H1 (cell line): ENCODE measurements around the gene TOMM6. TPM values are rescaled to one million over a fixed set of nuclear protein-coding genes. Genes with fewer than 3 reads are reported as not detected.

Experiments
- CTCF ChIA-PET: fragments of 300-600 bp; sonication (Branson Sonifier 250); formaldehyde crosslinking; loops from one replicate; lab custom pipeline; 2021; ENCODE audit not compliant: partially characterized antibody; lab: Charles Lee
- POLR2A ChIA-PET: fragments of 300-600 bp; sonication (Branson Sonifier 250); formaldehyde crosslinking; loops from one replicate; lab custom pipeline; 2021; ENCODE audit warnings: inconsistent platforms; ENCODE audit not compliant: partially characterized antibody; lab: Charles Lee
- DNase-seq, 2 experiments: peaks; one replicate each; pipeline versions ENCODE4 v3.0.0 to v3.0.0-alpha.2; 2010 to 2022; ENCODE audit warnings: low spot score in 2 of 2, low read depth in 1 of 2, mixed read lengths in 1 of 2
- FAIRE-seq: peaks from 2 replicates; lab custom pipeline; 2011; peaks lifted over from hg19 to GRCh38; lab: Jason Lieb, UNC
- H2AFZ ChIP-seq: 2 replicates; pipeline ENCODE4 v1.8.1; 2012; ENCODE audit warnings: low read length, inconsistent platforms
- H2AK5ac ChIP-seq: 2 replicates; pipeline ENCODE4 v1.6.1; 2013; ENCODE audit warnings: low read depth, low read length
- H2BK120ac ChIP-seq: replicated peaks from 2 replicates; pipeline ENCODE3; 2013; ENCODE audit warnings: low read depth, low read length, inconsistent platforms
- H2BK12ac ChIP-seq: 2 replicates; pipeline ENCODE4 v1.6.1; 2013; ENCODE audit warnings: low read depth, low read length
- H2BK15ac ChIP-seq: 2 replicates; pipeline ENCODE4 v1.6.1; 2013; ENCODE audit warnings: low read length
- H2BK20ac ChIP-seq: 2 replicates; pipeline ENCODE4 v1.6.1; 2013; ENCODE audit warnings: low read length
- H2BK5ac ChIP-seq: 2 replicates; pipeline ENCODE4 v1.6.1; 2013; ENCODE audit warnings: low read depth, low read length
- H3K14ac ChIP-seq: 2 replicates; pipeline ENCODE4 v1.6.1; 2013; ENCODE audit warnings: inconsistent platforms; ENCODE audit not compliant: insufficient read length
- H3K18ac ChIP-seq: 2 replicates; pipeline ENCODE4 v1.6.1; 2013; ENCODE audit warnings: low read length; ENCODE audit errors: extremely low read depth
- H3K23ac ChIP-seq: 2 replicates; pipeline ENCODE4 v1.6.1; 2013; ENCODE audit warnings: inconsistent platforms; ENCODE audit not compliant: insufficient read length
- H3K23me2 ChIP-seq: 2 replicates; pipeline ENCODE4 v1.6.1; 2013; ENCODE audit warnings: low read depth, low read length
- H3K27ac ChIP-seq: 2 replicates; pipeline ENCODE4 v1.6.1; 2011; ENCODE audit warnings: low read depth, low read length, inconsistent platforms
- H3K27me3 ChIP-seq, 4 experiments: replicated peaks in 1 of 4; 1 replicate in 1 of 4; 2 replicates in 3 of 4; pipeline versions ENCODE4 v1.6.1 to v1.8.1; 2011 to 2013; ENCODE audit warnings: low read length in 3 of 4, mild to moderate bottlenecking in 3 of 4, inconsistent platforms in 2 of 4, mixed read lengths in 2 of 4, moderate library complexity in 1 of 4; ENCODE audit not compliant: control insufficient read depth in 3 of 4, insufficient read depth in 3 of 4; ENCODE audit errors: extremely low read depth in 1 of 4
- H3K36me3 ChIP-seq, 4 experiments: 2 replicates each; pipeline versions ENCODE4 v1.6.1 to v1.8.1; 2011 to 2013; ENCODE audit warnings: mild to moderate bottlenecking in 4 of 4, low read length in 3 of 4, moderate library complexity in 2 of 4, control low read depth in 1 of 4, inconsistent platforms in 1 of 4; ENCODE audit not compliant: insufficient read depth in 4 of 4, control insufficient read depth in 2 of 4
- H3K4ac ChIP-seq: replicated peaks from 2 replicates; pipeline ENCODE3; 2013; ENCODE audit warnings: low read length, low read depth, mixed read lengths, inconsistent platforms; ENCODE audit not compliant: insufficient read length
- H3K4me1 ChIP-seq, 4 experiments: replicated peaks in 1 of 4; 1 replicate in 1 of 4; 2 replicates in 3 of 4; pipeline versions ENCODE4 v1.6.1 to v1.8.1; 2011 to 2013; ENCODE audit warnings: low read length in 3 of 4, inconsistent platforms in 2 of 4, mixed read lengths in 1 of 4; ENCODE audit not compliant: insufficient read depth in 4 of 4, control insufficient read depth in 3 of 4
- H3K4me2 ChIP-seq, 2 experiments: 2 replicates each; pipeline versions ENCODE4 v1.6.1 to v1.8.1; 2011 to 2013; ENCODE audit warnings: low read depth in 2 of 2, low read length in 2 of 2, control low read depth in 1 of 2, inconsistent platforms in 1 of 2, mild to moderate bottlenecking in 1 of 2; ENCODE audit not compliant: insufficient read depth in 1 of 2
- H3K4me3 ChIP-seq, 4 experiments: fragments of 200-600, 300-600 bp in 1 of 4; sonication (generic), shearing (Covaris generic), sonication (Bioruptor Twin) in 1 of 4; 2 replicates each; pipeline versions ENCODE4 v1.5.1 to v1.8.1; 2011 to 2016; ENCODE audit warnings: low read length in 4 of 4, low read depth in 3 of 4, control low read depth in 2 of 4, inconsistent platforms in 2 of 4, mild to moderate bottlenecking in 2 of 4, mixed read lengths in 1 of 4, moderate library complexity in 1 of 4; ENCODE audit not compliant: insufficient read depth in 2 of 4; ENCODE audit errors: extremely low read depth in 1 of 4
- H3K56ac ChIP-seq: replicated peaks from 2 replicates; pipeline ENCODE3; 2013; ENCODE audit warnings: low read depth, mild to moderate bottlenecking, mixed read lengths, low read length, inconsistent platforms; ENCODE audit not compliant: insufficient read length
- H3K79me1 ChIP-seq: 2 replicates; pipeline ENCODE4 v1.6.1; 2013; ENCODE audit warnings: low read depth, low read length, control low read depth
- H3K79me2 ChIP-seq, 2 experiments: 2 replicates each; pipeline versions ENCODE4 v1.6.1 to v1.8.1; 2012 to 2013; ENCODE audit warnings: low read length in 2 of 2, mild to moderate bottlenecking in 2 of 2, inconsistent platforms in 1 of 2; ENCODE audit not compliant: insufficient read depth in 2 of 2, control insufficient read depth in 1 of 2
- H3K9ac ChIP-seq, 4 experiments: replicated peaks in 1 of 4; 1 replicate in 1 of 4; 2 replicates in 3 of 4; pipeline versions ENCODE4 v1.6.1 to v1.8.1; 2011 to 2013; ENCODE audit warnings: low read depth in 3 of 4, low read length in 3 of 4, control low read depth in 2 of 4, mild to moderate bottlenecking in 2 of 4, moderate library complexity in 2 of 4, inconsistent platforms in 1 of 4; ENCODE audit errors: extremely low read depth in 1 of 4
- H3K9me3 ChIP-seq, 2 experiments: 2 replicates each; pipeline versions ENCODE4 v1.6.1 to v1.8.1; 2012 to 2013; ENCODE audit warnings: mild to moderate bottlenecking in 2 of 2, moderate library complexity in 2 of 2, control low read depth in 1 of 2, inconsistent platforms in 1 of 2, low read depth in 1 of 2, low read length in 1 of 2, mixed read lengths in 1 of 2; ENCODE audit not compliant: insufficient read depth in 2 of 2
- H4K20me1 ChIP-seq, 2 experiments: replicated peaks in 1 of 2; 2 replicates each; pipeline versions ENCODE3 to v1.8.1; 2011 to 2013; ENCODE audit warnings: inconsistent platforms in 2 of 2, low read length in 2 of 2, mild to moderate bottlenecking in 1 of 2; ENCODE audit not compliant: insufficient read depth in 2 of 2, control insufficient read depth in 1 of 2
- H4K5ac ChIP-seq: 2 replicates; pipeline ENCODE4 v1.6.1; 2013; ENCODE audit warnings: low read length, low read depth, mixed read lengths, inconsistent platforms; ENCODE audit not compliant: insufficient read length
- H4K8ac ChIP-seq: 2 replicates; pipeline ENCODE4 v1.8.0; 2013; ENCODE audit warnings: mild to moderate bottlenecking, moderate library complexity, low read length, inconsistent platforms; ENCODE audit not compliant: insufficient read depth; ENCODE audit errors: extremely low read depth
- H4K91ac ChIP-seq: replicated peaks from 2 replicates; pipeline ENCODE3; 2013; ENCODE audit warnings: low read length, mixed read lengths, inconsistent platforms; ENCODE audit not compliant: insufficient read length
- ASH2L ChIP-seq: fragments of 200-600, 300-600 bp; sonication (generic); IDR thresholded peaks from one replicate; pipeline ENCODE4 v1.7.1; 2017; ENCODE audit warnings: low read length
- ATF2 ChIP-seq: IDR thresholded peaks from 2 replicates; pipeline ENCODE4 v1.6.1; 2012; ENCODE audit warnings: low read length, inconsistent platforms
- CEBPB ChIP-seq: IDR thresholded peaks from 2 replicates; pipeline ENCODE4 v1.6.1; 2012; ENCODE audit warnings: low read depth, low read length
- KDM1A ChIP-seq: fragments of 200-600, 300-600 bp; sonication (generic); IDR thresholded peaks from 2 replicates; pipeline ENCODE4 v1.7.1; 2016; ENCODE audit warnings: mild to moderate bottlenecking, low read length, borderline replicate concordance
- MAX ChIP-seq: IDR thresholded peaks from 2 replicates; pipeline ENCODE4 v1.6.1; 2012; ENCODE audit warnings: inconsistent platforms
- POLR2AphosphoS5 ChIP-seq: IDR thresholded peaks from 2 replicates; pipeline ENCODE4 v1.6.1; 2011; ENCODE audit warnings: low read depth, low read length
- RNF2 ChIP-seq: fragments of 200-900, 300-1000 bp; sonication (generic); IDR thresholded peaks from 2 replicates; pipeline ENCODE4 v1.7.1; 2016; ENCODE audit warnings: borderline replicate concordance, low read depth, mild to moderate bottlenecking, antibody characterized with exemption, low read length; ENCODE audit not compliant: poor library complexity, severe bottlenecking; ENCODE audit errors: missing control alignments
- SP2 ChIP-seq: IDR thresholded peaks from 2 replicates; pipeline ENCODE4 v1.6.1; 2012; ENCODE audit warnings: mild to moderate bottlenecking, low read length, inconsistent platforms
- SUZ12 ChIP-seq: fragments of 200-600 bp; sonication (generic); IDR thresholded peaks from 2 replicates; pipeline ENCODE4 v1.6.1; 2012; ENCODE audit warnings: mild to moderate bottlenecking, inconsistent platforms, low read length, moderate library complexity, mixed read lengths
- WGBS, 2 experiments: shearing (Covaris generic) in 1 of 2; methylation state at CpG; one replicate each; pipeline versions ENCODE4 v1.1.6 to v1.1.7; 2013 to 2015; ENCODE audit warnings: low lambda C conversion rate in 2 of 2, mixed read lengths in 2 of 2, inconsistent platforms in 1 of 2, low coverage in 1 of 2, missing lambda C conversion rate in 1 of 2; ENCODE audit not compliant: insufficient replicate concordance in 2 of 2, insufficient coverage in 1 of 2, insufficient read length in 1 of 2; ENCODE audit errors: extremely low coverage in 1 of 2, missing lambda C conversion rate in 1 of 2; 5-methylcytosine and 5-hydroxymethylcytosine counted together
- polyA plus RNA-seq, 7 experiments: library from polyadenylated mRNA; depleted of rRNA in 3 of 7; stranded (reverse) in 5 of 7; unstranded in 2 of 7; fragments of >200 nt in 5 of 7; fragments of 200-250 nt in 2 of 7; gene quantifications; 1 replicate in 5 of 7; 2 replicates in 1 of 7; 4 replicates in 1 of 7; pipeline versions ENCODE4 v1.2.1 to v1.2.3, GENCODE V29; 2011 to 2013; ENCODE audit warnings: missing spikeins in 2 of 7, mixed read lengths in 2 of 7
- total RNA-seq: library from RNA; stranded (reverse); fragmentation: NEBNext Ultra II Directional; extraction: Animal tissue kit (Norgen Biotek cat#: 25700); gene quantifications from 2 replicates; pipeline ENCODE4 v1.2.1, GENCODE V29; 2021

TOMM6 gene
- total and polyA plus RNA-seq, 2 of the 8 experiments (the other 6 are each of a cell fraction or from before 2014, with no cell fraction given) = 228 to 560 TPM

- FAIRE-seq = no peak
- POLR2A ChIA-PET = no interaction called here
- CTCF ChIA-PET = interaction anchor here (1.0 to 3.1 kb wide), 7 partner anchors 10 to 354 kb away, joined by 3 to 11 read pairs (median 3); no protein-coding TSS in a partner anchor
Measured at GRCh38 chr6:41815587-41815986, 28.1 kb downstream of the TOMM6 start.

More at GRCh38 chr6:41815587-41815986, 28.1 kb downstream of the TOMM6 start:
- TF ChIP-seq ATF2 (no peak), ASH2L (no peak), SUZ12 (no peak), RNF2 (no peak), CEBPB (no peak), MAX (no peak), SP2 (no peak), POLR2AphosphoS5 (no peak), KDM1A (no peak)
- no peak overlapping the region for H2AFZ ChIP-seq
- no peak overlapping the region for H3K4ac ChIP-seq
- H3K4me3 ChIP-seq = no peak overlapping the region
- H2BK20ac ChIP-seq = no peak overlapping the region
- H2AK5ac ChIP-seq = no peak overlapping the region
- no peak overlapping the region for H3K56ac ChIP-seq
- no peak overlapping the region for H3K9ac ChIP-seq
- H3K27me3 ChIP-seq = no peaks in the 10 kb centered on the region
- no peak for DNase-seq
- no peaks in the 10 kb centered on the region for H3K23me2 ChIP-seq
- H3K23ac ChIP-seq = no peak overlapping the region
- H3K4me2 ChIP-seq = no peak overlapping the region
- H2BK120ac ChIP-seq = no peak overlapping the region
- no peak overlapping the region for H4K91ac ChIP-seq
- H3K18ac ChIP-seq = no peak overlapping the region
- no peak overlapping the region for H2BK15ac ChIP-seq
- H3K79me2 ChIP-seq = no peaks in the 10 kb centered on the region
- no peaks in the 10 kb centered on the region for H3K9me3 ChIP-seq
- H4K5ac ChIP-seq = no peak overlapping the region
- 83% methylated on average over 1 of the region's 1 CpG; no CpG with 5 or more reads in 1 of the 2 experiments for WGBS, 2 experiments
- H4K8ac ChIP-seq = no peak overlapping the region; the same call in 1 of the 2 replicates
- H3K27ac ChIP-seq = no peak overlapping the region
- no peak overlapping the region for H2BK12ac ChIP-seq
- no peaks in the 10 kb centered on the region for H3K4me1 ChIP-seq
- no peaks in the 10 kb centered on the region; a peak in 1 of 8 replicates for H3K36me3 ChIP-seq
- no peak overlapping the region for H2BK5ac ChIP-seq
- no peak overlapping the region for H3K14ac ChIP-seq
- H4K20me1 ChIP-seq = no peaks in the 10 kb centered on the region
- H3K79me1 ChIP-seq = no peaks in the 10 kb centered on the region
